Adrenal gland (tissue), 12 donors: ENCODE measurements around the gene EHBP1. TPM values are rescaled to one million over a fixed set of nuclear protein-coding genes. Genes with fewer than 3 reads are reported as not detected.

Experiments
- DNase-seq, 7 donors: peaks; one replicate each; pipeline ENCODE4 v3.0.0-alpha.2; 2019 to 2020
- H3K27ac ChIP-seq, 5 donors: fragments of 200-600 bp; sonication (generic) in 4 of 5; 1 replicate in 3 of 5; 2 replicates in 2 of 5; pipeline versions ENCODE4 v1.5.1 to v1.8.0; 2016 to 2020; ENCODE audit warnings: mild to moderate bottlenecking in 1 of 5
- H3K27me3 ChIP-seq: fragments of 200-600 bp; 2 replicates; pipeline ENCODE4 v1.8.0; 2021
- H3K36me3 ChIP-seq, 2 donors: fragments of 200-600 bp; replicated peaks in 1 of 2; 1 replicate in 1 of 2; 2 replicates in 1 of 2; pipeline versions ENCODE4 v1.5.1 to v1.8.0; 2018 to 2022
- H3K4me1 ChIP-seq, 2 donors: fragments of 200-600 bp; replicated peaks in 1 of 2; 1 replicate in 1 of 2; 2 replicates in 1 of 2; pipeline versions ENCODE4 v1.5.1 to v1.8.0; 2018 to 2021
- H3K4me3 ChIP-seq, 4 donors: fragments of 200-600 bp; sonication (generic) in 3 of 4; one replicate each; pipeline ENCODE4 v1.5.1; 2016 to 2018
- H3K9me3 ChIP-seq, 3 donors: fragments of 200-600 bp; sonication (generic) in 1 of 3; replicated peaks in 1 of 3; 1 replicate in 2 of 3; 2 replicates in 1 of 3; pipeline versions ENCODE4 v1.5.1 to v1.8.0; 2016 to 2021
- CTCF ChIP-seq, 6 experiments: fragments of 450-650 bp in 4 of 6; fragments of 200-600 bp in 2 of 6; sonication (generic) in 1 of 6; IDR thresholded peaks; 1 replicate in 5 of 6; 2 replicates in 1 of 6; pipeline versions ENCODE4 v1.5.1 to v1.8.0; 2016 to 2021; ENCODE audit warnings: antibody characterized with exemption in 6 of 6, mild to moderate bottlenecking in 2 of 6, moderate library complexity in 1 of 6
- POLR2A ChIP-seq, 2 donors: fragments of 450-650 bp; IDR thresholded peaks; one replicate each; pipeline ENCODE4 v1.6.1; 2017; ENCODE audit warnings: antibody characterized with exemption in 2 of 2, mild to moderate bottlenecking in 2 of 2, moderate library complexity in 1 of 2
- WGBS, 4 donors: extraction: QIAGEN DNeasy Blood & Tissue Kit in 2 of 4; methylation state at CpG; one replicate each; pipeline versions ENCODE4 v1.1.5 to v1.1.7; 2013 to 2017; 5-methylcytosine and 5-hydroxymethylcytosine counted together
- intact Hi-C, 2 donors: fragments of 100-400 bp; cut with DNase I; formaldehyde crosslinking; loops; one replicate each; pipeline versions ENCODE4 v1.14.1 to v1.15.0; 2022 to 2023
- polyA plus RNA-seq, 3 donors: library from polyadenylated mRNA; stranded (reverse); fragments of 200-250 nt in 2 of 3; fragments of 350-450 nt in 1 of 3; fragmentation: Illumina TruSeq in 1 of 3; extraction: RNeasy Lipid Tissue Mini Kit (QIAGEN cat#74804) in 1 of 3; gene quantifications; one replicate each; pipeline ENCODE4 v1.2.3, GENCODE V29; 2013 to 2014
- total RNA-seq, 9 donors: library from RNA; depleted of rRNA in 4 of 9; stranded (reverse); fragments of >200 nt in 4 of 9; fragments of 120-200 nt in 1 of 9; fragmentation: NEBNext Ultra II Directional in 1 of 9; extraction: Animal tissue kit (Norgen Biotek cat#: 25700) in 1 of 9; gene quantifications; one replicate each; pipeline versions ENCODE4 v1.1.0 to v1.2.4, GENCODE V29; 2013 to 2023
- donor health status: healthy with polysubstance abuse.
- donor health status: Bipolar disorder and iron deficiency.
- donor health status: DM: yes; HTN: yes; CAD: no.
- donor health status: DM: no; HTN: no; CAD: no.
- donor health status: DM: no; HTN: no; CAD: no.
- donor health status: DM: yes; HTN: yes; CAD: no.

EHBP1 gene
- total and polyA plus RNA-seq, 12 donors: 13.5 to 83.6 (median 46.3) TPM

- Histone ChIP-seq H3K36me3 (no peaks in the 10 kb centered on the region), H3K4me3 (no peak overlapping the region), H3K9me3 (peaks cover 0 to 15% (median 6%) of the 10 kb centered on the region in 3 donors), H3K27ac (no peak overlapping the region), H3K4me1 (peaks cover 0 to 15% of the 10 kb centered on the region in 2 donors), H3K27me3 (no peaks in the 10 kb centered on the region)
- no peak for TF ChIP-seq POLR2A (IDR thresholded peaks at IDR 0.05)
- no peak for TF ChIP-seq CTCF (IDR thresholded peaks at IDR 0.05)
- intact Hi-C loops: no loop called here
- DNase-seq: no peak
- WGBS, 4 donors: 97 to 99% (median 98%) methylated on average over 3 of the region's 3 CpGs
Observed at GRCh38 chr2:62731275-62731674, 25.8 kb downstream of the EHBP1 start.

GRCh38 chr2:62732262-62732777 lies 26.8 kb downstream of the EHBP1 start:
- H3K4me3 ChIP-seq: no peak overlapping the region
- DNase-seq: no peak
- intact Hi-C loops: no loop called here
- H3K27me3 ChIP-seq: no peaks in the 10 kb centered on the region
- no peak for TF ChIP-seq POLR2A (IDR thresholded peaks at IDR 0.05)
- no peak for TF ChIP-seq CTCF (IDR thresholded peaks at IDR 0.05)
- no peak overlapping the region for H3K27ac ChIP-seq
- H3K36me3 ChIP-seq: no peaks in the 10 kb centered on the region
- peaks cover 0 to 15% of the 10 kb centered on the region in 2 donors for H3K4me1 ChIP-seq
- WGBS, 4 donors: 94 to 98% (median 96%) methylated on average over 6 of the region's 6 CpGs
- peaks cover 0 to 15% (median 6%) of the 10 kb centered on the region in 3 donors for H3K9me3 ChIP-seq

GRCh38 chr2:62733546-62733945 lies 28.0 kb downstream of the EHBP1 start:
- H3K27me3 ChIP-seq: no peaks in the 10 kb centered on the region
- H3K4me3 ChIP-seq: no peak overlapping the region
- H3K27ac ChIP-seq: no peak overlapping the region
- TF ChIP-seq CTCF (IDR thresholded peaks at IDR 0.05): no peak
- no peak for TF ChIP-seq POLR2A (IDR thresholded peaks at IDR 0.05)
- no peak for DNase-seq
- 92 to 100% (median 96%) methylated on average over 1 of the region's 1 CpG for WGBS, 4 donors
- no peaks in the 10 kb centered on the region for H3K36me3 ChIP-seq
- H3K4me1 ChIP-seq: peaks cover 0 to 9% of the 10 kb centered on the region in 2 donors
- peaks cover 0 to 15% (median 6%) of the 10 kb centered on the region in 3 donors for H3K9me3 ChIP-seq
- intact Hi-C loops: no loop called here

- TF ChIP-seq CTCF (IDR thresholded peaks at IDR 0.05): no peak
- no peak for TF ChIP-seq POLR2A (IDR thresholded peaks at IDR 0.05)
- WGBS, 4 donors: 87 to 92% (median 88%) methylated on average over 6 of the region's 6 CpGs
- no peak overlapping the region for H3K27ac ChIP-seq
- peaks cover 0 to 4% (median 0%) of the 10 kb centered on the region in 3 donors for H3K9me3 ChIP-seq
- no peak for DNase-seq
- no peaks in the 10 kb centered on the region for H3K27me3 ChIP-seq
- intact Hi-C loops: no loop called here
- no peaks in the 10 kb centered on the region for H3K36me3 ChIP-seq
- peaks cover 11 to 38% of the 10 kb centered on the region in 2 donors for H3K4me1 ChIP-seq
- no peak overlapping the region for H3K4me3 ChIP-seq
Observed at GRCh38 chr2:62736899-62737559, 31.5 kb downstream of the EHBP1 start.
